Lower leg skin (tissue), 4 donors: ENCODE data around the gene KRT5. TPM values are rescaled to one million over a fixed set of nuclear protein-coding genes. Genes with fewer than 3 reads are reported as not detected.

ENCODE experiments used
- DNase-seq, 2 donors: peaks; one replicate each; pipeline ENCODE4 v3.0.0-alpha.2; 2019; ENCODE audit warnings: low spot score in 2 of 2
- H3K4me3 ChIP-seq: fragments of 200-600 bp; sonication (generic); 2 replicates; pipeline ENCODE4 v1.5.1; 2017; ENCODE audit warnings: mild to moderate bottlenecking, low read depth; ENCODE audit not compliant: poor library complexity, severe bottlenecking
- CTCF ChIP-seq, 3 donors: fragments of 450-650 bp; IDR thresholded peaks; one replicate each; pipeline ENCODE4 v1.5.1; 2016; ENCODE audit warnings: antibody characterized with exemption in 3 of 3, mild to moderate bottlenecking in 3 of 3, moderate library complexity in 2 of 3
- POLR2A ChIP-seq, 2 donors: fragments of 450-650 bp; IDR thresholded peaks; one replicate each; pipeline ENCODE4 v1.6.1; 2016 to 2017; ENCODE audit warnings: antibody characterized with exemption in 2 of 2, mild to moderate bottlenecking in 1 of 2, moderate library complexity in 1 of 2
- WGBS, 2 donors: methylation state at CpG; one replicate each; pipeline ENCODE4 v1.1.5; 2018; 5-methylcytosine and 5-hydroxymethylcytosine counted together
- intact Hi-C: fragments of 100-400 bp; cut with DNase I; formaldehyde crosslinking; loops from one replicate; pipeline ENCODE4 v1.15.0; 2023; ENCODE audit warnings: low total_unique reads
- total RNA-seq, 4 donors: library from RNA; depleted of rRNA; stranded (reverse); fragments of >200 nt; gene quantifications; one replicate each; pipeline ENCODE4 v1.1.0, GENCODE V29; 2016

The KRT5 gene
- total RNA-seq, 4 donors from 2014 or later: 2,541 to 6,567 (median 4,278) TPM

- intact Hi-C loops: no loop called here
- H3K4me3 ChIP-seq: no peak overlapping the region
- TF ChIP-seq CTCF (IDR thresholded peaks at IDR 0.05) (no peak), POLR2A (IDR thresholded peaks at IDR 0.05) (no peak)
- 52 to 100% methylated on average over 1 of the region's 1 CpG for WGBS, 2 donors
- DNase-seq: no peak
Observed at GRCh38 chr12:52487211-52487610, 33.0 kb downstream of the KRT5 start.

GRCh38 chr12:52486166-52487105 lies 33.8 kb downstream of the KRT5 start:
- intact Hi-C loops: no loop called here
- no peak overlapping the region for H3K4me3 ChIP-seq
- WGBS, 2 donors: 65 to 66% methylated on average over 5 of the region's 5 CpGs
- no peak for TF ChIP-seq POLR2A (IDR thresholded peaks at IDR 0.05)
- no peak for TF ChIP-seq CTCF (IDR thresholded peaks at IDR 0.05)
- DNase-seq: no peak

- 59 to 64% methylated on average over 3 of the region's 3 CpGs for WGBS, 2 donors
- H3K4me3 ChIP-seq: no peak overlapping the region
- intact Hi-C loops: no loop called here
- TF ChIP-seq POLR2A (IDR thresholded peaks at IDR 0.05) (no peak), CTCF (IDR thresholded peaks at IDR 0.05) (no peak)
- DNase-seq: no peak
Observed at GRCh38 chr12:52480073-52480472, 40.1 kb downstream of the KRT5 start.

- H3K4me3 ChIP-seq: no peak overlapping the region
- DNase-seq: no peak
- 65 to 96% methylated on average over 2 of the region's 2 CpGs for WGBS, 2 donors
- intact Hi-C loops: no loop called here
- no peak for TF ChIP-seq POLR2A (IDR thresholded peaks at IDR 0.05)
Observed at GRCh38 chr12:52477651-52478050, 42.5 kb downstream of the KRT5 start.

GRCh38 chr12:52474212-52474611 lies 46.0 kb downstream of the KRT5 start:
- 92 to 97% methylated on average over 2 of the region's 2 CpGs for WGBS, 2 donors

More at GRCh38 chr12:52474212-52474611, 46.0 kb downstream of the KRT5 start:
- TF ChIP-seq CTCF (IDR thresholded peaks at IDR 0.05) (no peak), POLR2A (IDR thresholded peaks at IDR 0.05) (no peak)
- no peak for DNase-seq
- H3K4me3 ChIP-seq: no peak overlapping the region
- intact Hi-C loops: no loop called here
